ENCODE data around the gene FMNL3. TPM values are rescaled to one million over a fixed set of nuclear protein-coding genes. Genes with fewer than 3 reads are reported as not detected.

The FMNL3 gene
- total and polyA plus RNA-seq, 8 donors: 2.1 to 28.5 (median 8.3) TPM

DNA sequence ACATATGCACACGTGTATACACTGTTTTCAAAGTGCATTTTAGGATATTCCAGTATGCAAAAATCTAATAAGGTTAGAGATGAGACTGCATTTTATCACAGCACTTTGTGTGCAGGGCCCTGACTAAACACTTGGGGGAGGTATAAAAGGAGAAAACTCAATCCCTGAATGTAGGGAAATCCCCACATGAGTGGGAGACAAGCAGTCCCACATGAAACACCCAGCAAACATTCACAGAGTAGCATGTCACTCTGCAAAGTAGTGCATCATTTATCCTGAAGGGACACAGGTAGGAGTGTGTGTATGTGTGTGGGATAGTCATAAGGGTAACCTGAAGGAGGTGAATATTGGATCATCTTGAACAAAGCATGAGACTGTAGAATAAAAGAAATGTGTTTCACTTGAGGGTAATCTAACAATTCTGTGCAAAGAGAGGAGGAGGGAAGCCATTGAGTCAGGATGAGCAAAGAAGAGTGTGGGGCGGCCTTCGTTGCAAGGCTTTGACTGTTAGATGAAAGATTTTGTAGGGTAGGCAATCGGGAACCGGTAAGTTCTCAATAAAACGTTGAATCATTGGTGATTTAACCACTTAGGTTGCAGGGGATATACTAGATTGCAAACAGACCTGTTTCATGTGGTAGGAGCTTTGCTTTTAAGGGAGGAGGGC lies 80.9 kb downstream of the FMNL3 start:
- intact Hi-C loops (cut with DNase I; ENCODE audit: low total_unique reads): no loop called here
- Histone ChIP-seq H3K27me3 (no peaks in the 10 kb centered on the region), H3K9me3 (no peaks in the 10 kb centered on the region), H3K36me3 (peaks cover 0 to 2% (median 0%) of the 10 kb centered on the region in 4 donors), H3K4me3 (no peak overlapping the region), H3K27ac (no peak overlapping the region), H3K4me1 (peaks cover 12 to 32% (median 25%) of the 10 kb centered on the region in 4 donors)
- 72 to 81% (median 75%) methylated on average over 6 of the region's 6 CpGs for WGBS, 5 donors
- DNase-seq: no peak
- TF ChIP-seq POLR2A (IDR thresholded peaks at IDR 0.05) (no peak), EP300 (IDR thresholded peaks at IDR 0.05) (no peak), POLR2AphosphoS5 (IDR thresholded peaks at IDR 0.05) (no peak)
- TF ChIP-seq, protein P1, sequence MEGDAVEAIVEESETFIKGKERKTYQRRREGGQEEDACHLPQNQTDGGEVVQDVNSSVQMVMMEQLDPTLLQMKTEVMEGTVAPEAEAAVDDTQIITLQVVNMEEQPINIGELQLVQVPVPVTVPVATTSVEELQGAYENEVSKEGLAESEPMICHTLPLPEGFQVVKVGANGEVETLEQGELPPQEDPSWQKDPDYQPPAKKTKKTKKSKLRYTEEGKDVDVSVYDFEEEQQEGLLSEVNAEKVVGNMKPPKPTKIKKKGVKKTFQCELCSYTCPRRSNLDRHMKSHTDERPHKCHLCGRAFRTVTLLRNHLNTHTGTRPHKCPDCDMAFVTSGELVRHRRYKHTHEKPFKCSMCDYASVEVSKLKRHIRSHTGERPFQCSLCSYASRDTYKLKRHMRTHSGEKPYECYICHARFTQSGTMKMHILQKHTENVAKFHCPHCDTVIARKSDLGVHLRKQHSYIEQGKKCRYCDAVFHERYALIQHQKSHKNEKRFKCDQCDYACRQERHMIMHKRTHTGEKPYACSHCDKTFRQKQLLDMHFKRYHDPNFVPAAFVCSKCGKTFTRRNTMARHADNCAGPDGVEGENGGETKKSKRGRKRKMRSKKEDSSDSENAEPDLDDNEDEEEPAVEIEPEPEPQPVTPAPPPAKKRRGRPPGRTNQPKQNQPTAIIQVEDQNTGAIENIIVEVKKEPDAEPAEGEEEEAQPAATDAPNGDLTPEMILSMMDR (IDR thresholded peaks at IDR 0.05): no peak

DNA sequence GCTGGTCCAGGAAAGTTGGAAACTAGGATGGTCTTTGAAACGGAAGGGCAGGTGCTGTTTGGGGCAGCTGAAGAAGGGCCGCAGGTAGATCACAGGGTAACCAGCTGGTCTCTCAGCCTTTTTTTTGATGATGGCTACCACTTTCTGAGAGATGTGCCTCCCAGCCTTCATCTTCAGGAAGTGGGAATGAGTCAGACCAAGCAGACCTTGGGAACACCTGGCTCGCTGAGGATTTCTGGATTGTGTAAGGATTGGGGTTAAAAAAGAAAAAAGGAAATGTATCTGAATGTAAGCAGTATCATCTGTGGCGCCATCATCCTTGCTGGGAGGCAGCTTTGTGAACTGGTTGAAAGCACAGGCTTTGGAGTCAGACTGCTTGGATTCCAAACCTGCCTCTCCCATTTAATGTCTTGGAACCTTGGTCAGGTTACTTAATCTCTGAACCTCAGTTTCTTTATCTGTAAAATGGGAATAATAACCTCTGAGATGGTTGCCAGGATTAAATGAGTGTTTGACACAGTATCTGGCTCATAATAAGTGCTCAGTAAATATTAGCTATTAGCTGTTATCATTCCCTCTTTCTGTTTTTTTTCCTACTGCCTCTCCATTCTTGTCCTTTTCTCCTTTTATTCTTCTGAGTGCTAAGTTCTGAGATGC lies 82.2 kb downstream of the FMNL3 start:
- Histone ChIP-seq H3K27me3 (no peaks in the 10 kb centered on the region), H3K9me3 (no peaks in the 10 kb centered on the region), H3K4me3 (no peak overlapping the region), H3K27ac (peak overlapping the region in 4 of 5 donors; percentile 49 to 91 (median 90)), H3K36me3 (no peaks in the 10 kb centered on the region), H3K4me1 (peaks cover 12 to 32% (median 27%) of the 10 kb centered on the region in 4 donors)
- TF ChIP-seq EP300 (IDR thresholded peaks at IDR 0.05) (no peak), POLR2A (IDR thresholded peaks at IDR 0.05) (no peak), POLR2AphosphoS5 (IDR thresholded peaks at IDR 0.05) (no peak)
- TF ChIP-seq, protein P1 (IDR thresholded peaks at IDR 0.05): no peak
- intact Hi-C loops (cut with DNase I; ENCODE audit: low total_unique reads): no loop called here
- no peak for DNase-seq
- 45 to 57% (median 56%) methylated on average over 4 of the region's 4 CpGs for WGBS, 5 donors

DNA sequence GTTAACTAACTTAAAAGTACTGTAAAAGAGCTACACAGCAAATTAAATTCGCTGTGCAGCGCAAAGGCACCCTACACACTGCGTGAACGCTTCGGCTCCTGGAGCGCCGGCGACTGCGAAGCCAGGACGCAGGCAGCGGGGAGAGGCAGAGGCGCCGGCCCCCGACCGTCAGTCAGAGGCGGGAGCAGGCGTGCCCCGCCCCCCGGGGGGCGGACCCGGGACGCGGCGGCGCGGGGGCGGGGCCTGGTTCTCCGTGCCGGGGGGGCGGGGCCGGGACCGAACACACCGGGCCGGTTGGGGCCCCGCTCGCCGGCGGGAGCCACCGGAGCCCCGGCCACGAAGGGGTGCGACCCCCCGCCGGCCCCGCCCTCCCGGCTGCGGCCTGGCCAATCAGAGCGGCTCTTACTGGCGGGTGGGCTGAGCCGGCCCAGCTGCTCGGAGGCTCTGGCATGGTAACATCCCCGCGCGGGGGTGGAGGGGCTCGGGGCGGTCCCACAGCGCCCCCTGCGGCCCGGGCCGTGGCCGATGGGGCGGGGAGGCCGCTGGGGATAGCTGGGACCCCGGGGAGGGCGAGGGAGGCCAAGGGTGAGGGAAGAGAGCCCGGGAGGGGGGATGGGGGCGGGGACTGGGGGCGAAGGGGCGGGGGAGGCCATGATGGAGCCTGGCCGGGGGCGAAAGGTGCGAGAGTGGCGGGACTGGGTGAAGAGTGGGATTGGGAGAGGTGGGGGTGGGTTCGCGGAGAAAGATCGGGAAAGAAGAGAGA lies 83.9 kb downstream of the FMNL3 start, which contains the start of gene PRPF40B:
Gene PRPF40B, plus strand, starts transcription at position 420 of the 763 bp plus-strand sequence. Its CDS starts 30 bp downstream, at position 450.
- H3K27ac ChIP-seq: peak within 1 kb of the TSS; percentile 59 to 91 (median 89)
- peak; percentile 93 to 96 for DNase-seq
- no peaks in the 10 kb centered on the region for H3K36me3 ChIP-seq
- H3K27me3 ChIP-seq: no peaks in the 10 kb centered on the region
- peaks cover 12 to 32% (median 25%) of the 10 kb centered on the region in 4 donors for H3K4me1 ChIP-seq
- TF ChIP-seq POLR2A (IDR thresholded peaks at IDR 0.05) (peak in 2 of 4 donors; percentile 56 to 80), EP300 (IDR thresholded peaks at IDR 0.05) (no peak), POLR2AphosphoS5 (IDR thresholded peaks at IDR 0.05) (peak; percentile 64 to 96 (median 96))
- TF ChIP-seq, protein P1 (IDR thresholded peaks at IDR 0.05): peak in 3 of 7 experiments; percentile 36 to 63 (median 40)
- no peaks in the 10 kb centered on the region for H3K9me3 ChIP-seq
- intact Hi-C loops (cut with DNase I; ENCODE audit: low total_unique reads): no loop called here
- WGBS, 5 donors: 1 to 4% (median 2%) methylated on average over 22 to 76 of the region's 76 CpGs
- peak within 1 kb of the TSS; percentile 62 to 74 (median 64) for H3K4me3 ChIP-seq
